Gastrocnemius medialis (tissue), 4 donors: ENCODE measurements around the gene KCNIP4. TPM values are rescaled to one million over a fixed set of nuclear protein-coding genes. Genes with fewer than 3 reads are reported as not detected.

ENCODE experiments used
- ATAC-seq, 2 donors: fragments of 150-250 bp; one replicate each; pipeline ENCODE4 v1.9.1; 2016
- DNase-seq, 2 donors: peaks; one replicate each; pipeline ENCODE4 v3.0.0-alpha.2; 2019
- H3K27ac ChIP-seq, 4 donors: fragments of 200-600 bp; sonication (generic); 1 replicate in 1 of 4; 2 replicates in 3 of 4; pipeline ENCODE4 v1.5.1; 2016 to 2018; ENCODE audit warnings: mild to moderate bottlenecking in 2 of 4, moderate library complexity in 1 of 4
- H3K27me3 ChIP-seq, 3 donors: fragments of 200-600 bp; sonication (generic) in 2 of 3; 1 replicate in 1 of 3; 2 replicates in 2 of 3; pipeline versions ENCODE4 v1.5.1 to v1.6.0; 2016 to 2019; ENCODE audit warnings: mild to moderate bottlenecking in 1 of 3, moderate library complexity in 1 of 3
- H3K36me3 ChIP-seq, 2 donors: fragments of 200-600 bp; sonication (generic) in 1 of 2; one replicate each; pipeline ENCODE4 v1.5.1; 2017 to 2018
- H3K4me1 ChIP-seq, 2 donors: fragments of 200-600 bp; sonication (generic) in 1 of 2; one replicate each; pipeline ENCODE4 v1.5.1; 2016 to 2017; ENCODE audit warnings: mild to moderate bottlenecking in 2 of 2
- H3K4me3 ChIP-seq, 4 donors: fragments of 200-600 bp; sonication (generic) in 3 of 4; 1 replicate in 1 of 4; 2 replicates in 3 of 4; pipeline ENCODE4 v1.5.1; 2016 to 2019; ENCODE audit warnings: mild to moderate bottlenecking in 2 of 4
- H3K9me3 ChIP-seq, 3 donors: fragments of 200-600 bp; sonication (generic) in 2 of 3; 1 replicate in 1 of 3; 2 replicates in 2 of 3; pipeline ENCODE4 v1.5.1; 2016 to 2019
- POLR2A ChIP-seq, 2 donors: fragments of 450-650 bp; IDR thresholded peaks; one replicate each; pipeline ENCODE4 v1.6.1; 2017; ENCODE audit warnings: antibody characterized with exemption in 2 of 2, mild to moderate bottlenecking in 2 of 2, moderate library complexity in 2 of 2
- in situ Hi-C, 4 donors: fragments of 200-750 bp; cut with MboI; loops; one replicate each; pipeline versions ENCODE4 v1.15.0 to v1.8.0; 2017; ENCODE audit warnings: low sequenced_read_pairs in 4 of 4
- intact Hi-C: fragments of 100-400 bp; cut with DNase I; formaldehyde crosslinking; loops from one replicate; pipeline ENCODE4 v1.15.1; 2023; ENCODE audit warnings: low total_unique reads
- total RNA-seq, 4 donors: library from RNA; depleted of rRNA; stranded (reverse); fragments of >200 nt; gene quantifications; one replicate each; pipeline versions ENCODE4 v1.1.0 to v1.2.3, GENCODE V29; 2016
- TF ChIP-seq, protein P1 (sequence below), 5 experiments: fragments of 450-650 bp in 3 of 5; fragments of 200-600 bp in 2 of 5; sonication (generic) in 2 of 5; IDR thresholded peaks in 4 of 5; conservative IDR thresholded peaks in 1 of 5; 1 replicate in 4 of 5; 2 replicates in 1 of 5; pipeline ENCODE4 v1.5.1; 2016 to 2019; ENCODE audit warnings: antibody characterized with exemption in 5 of 5, mild to moderate bottlenecking in 3 of 5, moderate library complexity in 3 of 5

KCNIP4 gene
- total RNA-seq, 4 donors from 2014 or later, result not detected

DNA sequence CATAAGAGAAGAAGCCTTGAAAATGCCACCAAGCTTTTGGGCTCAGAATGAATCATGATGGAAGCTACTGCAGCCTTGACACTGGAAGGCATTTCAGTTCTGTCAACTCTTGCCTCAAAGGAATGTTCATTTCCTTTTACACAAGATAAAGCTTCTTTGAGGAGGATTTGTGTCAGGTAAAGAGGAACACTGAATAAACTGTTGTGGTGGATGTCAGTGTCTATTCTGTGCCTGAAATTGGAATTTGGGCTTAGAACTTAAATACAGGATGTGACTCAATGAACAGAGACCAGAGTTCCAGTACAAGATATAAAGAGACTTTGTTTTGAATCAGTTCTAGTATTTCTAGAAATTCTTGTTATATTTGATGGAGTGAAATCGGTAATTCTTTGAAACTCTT lies 935.1 kb downstream of the KCNIP4 start:
- in situ Hi-C loops, result no loop called here
- TF ChIP-seq, protein P1, sequence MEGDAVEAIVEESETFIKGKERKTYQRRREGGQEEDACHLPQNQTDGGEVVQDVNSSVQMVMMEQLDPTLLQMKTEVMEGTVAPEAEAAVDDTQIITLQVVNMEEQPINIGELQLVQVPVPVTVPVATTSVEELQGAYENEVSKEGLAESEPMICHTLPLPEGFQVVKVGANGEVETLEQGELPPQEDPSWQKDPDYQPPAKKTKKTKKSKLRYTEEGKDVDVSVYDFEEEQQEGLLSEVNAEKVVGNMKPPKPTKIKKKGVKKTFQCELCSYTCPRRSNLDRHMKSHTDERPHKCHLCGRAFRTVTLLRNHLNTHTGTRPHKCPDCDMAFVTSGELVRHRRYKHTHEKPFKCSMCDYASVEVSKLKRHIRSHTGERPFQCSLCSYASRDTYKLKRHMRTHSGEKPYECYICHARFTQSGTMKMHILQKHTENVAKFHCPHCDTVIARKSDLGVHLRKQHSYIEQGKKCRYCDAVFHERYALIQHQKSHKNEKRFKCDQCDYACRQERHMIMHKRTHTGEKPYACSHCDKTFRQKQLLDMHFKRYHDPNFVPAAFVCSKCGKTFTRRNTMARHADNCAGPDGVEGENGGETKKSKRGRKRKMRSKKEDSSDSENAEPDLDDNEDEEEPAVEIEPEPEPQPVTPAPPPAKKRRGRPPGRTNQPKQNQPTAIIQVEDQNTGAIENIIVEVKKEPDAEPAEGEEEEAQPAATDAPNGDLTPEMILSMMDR (IDR thresholded peaks at IDR 0.05 in 4 of 5, conservative IDR thresholded peaks at IDR 0.05 in 1 of 5), result no peak
- no peak for TF ChIP-seq POLR2A (IDR thresholded peaks at IDR 0.05)

DNA sequence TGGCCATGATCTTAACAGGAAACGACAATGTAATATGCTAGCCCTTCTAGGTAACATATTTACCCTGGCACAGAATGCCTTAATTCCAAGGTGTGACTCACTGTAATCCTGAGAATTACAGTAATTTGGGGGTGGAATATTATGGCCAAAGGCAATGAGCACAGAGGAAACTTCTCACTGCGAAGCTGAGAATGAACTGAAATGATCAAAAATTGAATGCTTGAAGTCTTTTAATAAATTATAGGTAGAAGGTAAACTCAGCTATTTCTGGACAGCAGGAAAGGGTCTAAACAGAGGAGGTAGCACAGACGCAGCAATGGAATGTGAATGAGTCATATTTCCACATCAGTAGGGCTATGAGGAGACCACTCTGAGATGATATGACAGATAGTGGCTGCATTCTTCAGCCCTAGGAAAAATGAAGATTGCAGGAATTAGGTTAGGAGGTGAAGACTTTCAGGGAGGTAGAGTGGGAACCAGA lies 935.7 kb downstream of the KCNIP4 start:
- H3K4me3 ChIP-seq, result no peak overlapping the region
- in situ Hi-C loops (no loop called here), intact Hi-C loops (no loop called here)
- H3K4me1 ChIP-seq, result no peaks in the 10 kb centered on the region
- ATAC-seq, result no peak
- TF ChIP-seq, protein P1 (IDR thresholded peaks at IDR 0.05 in 4 of 5, conservative IDR thresholded peaks at IDR 0.05 in 1 of 5), result no peak
- TF ChIP-seq POLR2A (IDR thresholded peaks at IDR 0.05), result no peak
- H3K27ac ChIP-seq, result no peak overlapping the region
- H3K9me3 ChIP-seq, result no peaks in the 10 kb centered on the region
- no peaks in the 10 kb centered on the region for H3K36me3 ChIP-seq
- DNase-seq, result no peak
- H3K27me3 ChIP-seq, result no peaks in the 10 kb centered on the region

More for the DNA sequence above, 935.1 kb downstream of the KCNIP4 start:
- Histone ChIP-seq H3K9me3 (no peaks in the 10 kb centered on the region), H3K27me3 (no peaks in the 10 kb centered on the region), H3K4me3 (no peak overlapping the region), H3K27ac (no peak overlapping the region), H3K36me3 (no peaks in the 10 kb centered on the region), H3K4me1 (no peaks in the 10 kb centered on the region)
- no peak for ATAC-seq
- intact Hi-C loops, result no loop called here
- DNase-seq, result no peak

DNA sequence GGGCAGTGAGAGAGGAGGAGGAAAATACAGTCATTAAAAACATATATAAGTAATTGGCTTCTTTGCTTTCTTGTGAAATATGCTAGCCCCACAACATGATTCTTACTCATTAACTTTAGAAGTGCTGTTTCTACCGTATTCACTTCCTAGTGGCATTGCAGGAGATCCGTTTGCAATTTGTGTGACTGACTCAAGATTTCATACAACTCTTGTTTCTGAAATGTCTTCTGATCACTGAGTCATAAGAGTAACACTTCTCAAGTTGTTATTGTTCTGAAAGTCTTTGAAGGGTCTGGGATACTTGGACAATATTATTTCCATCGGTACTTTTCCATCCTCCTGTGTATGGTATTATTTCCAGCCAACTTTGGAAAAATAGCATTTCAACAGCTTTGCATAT lies 937.5 kb downstream of the KCNIP4 start:
- TF ChIP-seq POLR2A (IDR thresholded peaks at IDR 0.05), result no peak
- TF ChIP-seq, protein P1 (IDR thresholded peaks at IDR 0.05 in 4 of 5, conservative IDR thresholded peaks at IDR 0.05 in 1 of 5), result no peak
- no peak for ATAC-seq
- Histone ChIP-seq H3K27ac (no peak overlapping the region), H3K4me3 (no peak overlapping the region), H3K4me1 (no peaks in the 10 kb centered on the region), H3K27me3 (no peaks in the 10 kb centered on the region), H3K36me3 (no peaks in the 10 kb centered on the region), H3K9me3 (no peaks in the 10 kb centered on the region)
- in situ Hi-C loops, result no loop called here
- DNase-seq, result no peak
- intact Hi-C loops, result no loop called here

DNA sequence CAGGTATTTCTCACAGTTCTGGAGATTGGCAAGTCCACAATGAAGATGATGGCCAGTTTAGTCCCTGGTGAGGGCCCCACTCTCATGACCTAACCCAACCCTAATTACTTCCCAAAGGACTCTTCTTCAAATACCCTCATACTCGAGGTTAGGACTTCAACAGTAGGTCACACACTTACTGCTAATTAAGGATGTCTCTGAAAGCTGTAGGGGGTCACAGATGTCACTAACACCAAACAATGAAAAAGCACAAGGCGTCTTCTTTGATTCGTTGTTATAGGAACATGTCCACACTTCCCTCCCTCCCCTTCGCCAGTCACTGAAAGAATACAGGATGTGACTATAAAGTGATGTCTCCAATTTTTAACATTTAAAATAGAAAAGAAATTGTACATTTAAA lies 938.6 kb downstream of the KCNIP4 start:
- Histone ChIP-seq H3K27me3 (no peaks in the 10 kb centered on the region), H3K4me1 (no peaks in the 10 kb centered on the region), H3K4me3 (no peak overlapping the region), H3K9me3 (no peaks in the 10 kb centered on the region), H3K36me3 (no peaks in the 10 kb centered on the region), H3K27ac (no peak overlapping the region)
- DNase-seq (no peak), ATAC-seq (no peak)
- TF ChIP-seq, protein P1 (IDR thresholded peaks at IDR 0.05 in 4 of 5, conservative IDR thresholded peaks at IDR 0.05 in 1 of 5), result no peak
- TF ChIP-seq POLR2A (IDR thresholded peaks at IDR 0.05), result no peak
- in situ Hi-C loops, result no loop called here
- intact Hi-C loops, result no loop called here

DNA sequence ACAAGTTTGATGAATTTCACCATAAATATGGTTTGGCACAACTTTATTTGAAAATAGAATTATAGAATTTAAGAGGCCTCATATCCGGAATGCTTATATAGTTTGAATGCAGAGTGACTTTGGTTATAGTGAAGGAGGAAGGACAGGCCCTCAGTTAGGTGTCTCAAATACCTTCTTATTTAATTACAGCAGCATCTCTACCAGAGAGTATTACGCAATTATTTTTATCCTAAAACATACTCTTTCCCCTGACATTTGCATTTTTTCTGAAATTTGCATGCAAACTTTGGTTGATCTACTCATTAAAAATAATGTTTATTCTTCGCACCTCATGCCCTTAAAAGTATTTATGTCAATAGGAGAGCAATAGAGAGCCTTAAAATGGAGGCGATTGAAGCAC lies 942.9 kb downstream of the KCNIP4 start:
- intact Hi-C loops (no loop called here), in situ Hi-C loops (no loop called here)
- DNase-seq (no peak), ATAC-seq (no peak)
- no peak overlapping the region for H3K4me3 ChIP-seq
- no peak overlapping the region for H3K27ac ChIP-seq
- H3K9me3 ChIP-seq, result no peaks in the 10 kb centered on the region
- no peaks in the 10 kb centered on the region for H3K27me3 ChIP-seq
- H3K36me3 ChIP-seq, result no peaks in the 10 kb centered on the region
- TF ChIP-seq, protein P1 (IDR thresholded peaks at IDR 0.05 in 4 of 5, conservative IDR thresholded peaks at IDR 0.05 in 1 of 5), result no peak
- TF ChIP-seq POLR2A (IDR thresholded peaks at IDR 0.05), result no peak
- no peaks in the 10 kb centered on the region for H3K4me1 ChIP-seq
